Measurements from ENCODE around the gene TMEM63B.
"Not testable (repeated sequence)": the region's sequence is repeated elsewhere in the genome, so short reads cannot be mapped to it uniquely, and the experiment has no call there.

The TMEM63B gene

GRCh38 chr6:44196351-44196750, 69.0 kb downstream of the TMEM63B start:
- DNase-seq = not testable (repeated sequence)

- no peak for DNase-seq
Measured at GRCh38 chr6:44198684-44199083, 71.3 kb downstream of the TMEM63B start.

GRCh38 chr6:44199883-44200282, 72.5 kb downstream of the TMEM63B start:
- no peak for DNase-seq

- DNase-seq = no peak
Measured at GRCh38 chr6:44201200-44201599, 73.8 kb downstream of the TMEM63B start.

- DNase-seq = no peak
Measured at GRCh38 chr6:44201638-44202303, 74.4 kb downstream of the TMEM63B start.

GRCh38 chr6:44202332-44202971, 75.1 kb downstream of the TMEM63B start:
- no peak for DNase-seq

- no peak for DNase-seq
Measured at GRCh38 chr6:44202972-44203750, 75.8 kb downstream of the TMEM63B start.

GRCh38 chr6:44203955-44204354, 76.6 kb downstream of the TMEM63B start:
- no peak for DNase-seq

All from stimulated activated CD8-positive, alpha-beta memory T cell treated with anti-CD3 and anti-CD28 coated beads, Interleukin-4, amount 100 ng/mL, for 48 hours (primary cell).